ENCODE results near the gene R3HDM2.
"Not testable (repeated sequence)": the region's sequence is repeated elsewhere in the genome, so short reads cannot be mapped to it uniquely, and the experiment has no call there.

- not testable (repeated sequence) for TF ChIP-seq CTCF (IDR thresholded peaks at IDR 0.05); POLR2AphosphoS5 (IDR thresholded peaks at IDR 0.05); POLR2A (IDR thresholded peaks at IDR 0.05; ENCODE audit: low read depth)
Measured at GRCh38 chr12:57364156-57364555, 66.7 kb downstream of the R3HDM2 start.

All from esophagus muscularis mucosa (tissue), 3 donors.